ENCODE data around the gene RAB30. TPM values are rescaled to one million over a fixed set of nuclear protein-coding genes. Genes with fewer than 3 reads are reported as not detected.
"Not testable (repeated sequence)": the region's sequence is repeated elsewhere in the genome, so short reads cannot be mapped to it uniquely, and the experiment has no call there.

Gene RAB30
- polyA plus RNA-seq, 1 experiment, result 14.0 TPM

DNA sequence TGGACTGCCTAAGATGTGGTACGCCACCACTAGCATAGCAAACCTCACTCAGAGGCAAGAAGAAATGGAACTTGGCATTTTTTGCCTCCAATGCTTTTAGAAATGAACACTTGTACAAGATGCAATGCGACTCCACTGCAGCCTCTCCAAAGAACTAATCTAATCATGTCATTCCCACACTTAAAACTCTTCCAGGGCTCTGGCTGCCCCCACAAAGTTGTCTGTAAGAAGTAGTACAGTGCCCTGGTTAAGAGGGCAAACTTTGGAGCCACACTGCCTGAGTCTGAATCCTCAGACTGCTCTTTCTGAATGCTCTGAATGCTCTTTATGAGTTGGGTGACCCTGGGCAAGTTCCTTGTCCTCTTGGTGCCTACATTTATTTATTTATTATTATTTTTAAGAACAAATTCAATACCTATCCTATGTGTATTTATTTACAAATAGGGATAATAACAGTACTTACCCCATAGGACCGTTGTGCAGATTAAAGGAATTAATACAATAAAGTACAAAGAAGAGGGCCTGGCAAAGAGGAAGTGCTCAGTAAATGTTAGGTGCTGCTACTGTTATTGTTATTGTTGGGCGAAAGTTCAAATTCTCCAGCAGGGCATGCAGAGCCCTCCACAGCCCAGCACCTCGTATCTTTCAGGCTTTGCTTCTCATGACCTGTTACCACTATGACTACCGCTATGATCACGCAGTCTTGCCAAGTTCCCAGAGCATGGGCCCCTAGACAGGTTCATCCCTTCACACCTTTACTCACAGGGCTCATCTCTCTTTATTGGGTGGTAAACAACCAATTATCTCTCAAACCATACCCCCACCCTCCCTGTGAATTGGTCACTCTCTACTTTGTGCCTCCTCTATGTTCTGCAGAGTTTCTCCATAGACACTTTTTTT is 59.3 kb downstream of the RAB30 start:
- H3K36me3 ChIP-seq (ENCODE audit: control insufficient read depth, insufficient read depth, low read length), result no peaks in the 10 kb centered on the region
- no peak for DNase-seq (ENCODE audit: low read depth)
- ChIA-PET POLR2A (no interaction called here), CTCF (no interaction called here)
- H3K4me3 ChIP-seq (ENCODE audit: low read depth, low read length), result no peak overlapping the region
- TF ChIP-seq, protein P1, sequence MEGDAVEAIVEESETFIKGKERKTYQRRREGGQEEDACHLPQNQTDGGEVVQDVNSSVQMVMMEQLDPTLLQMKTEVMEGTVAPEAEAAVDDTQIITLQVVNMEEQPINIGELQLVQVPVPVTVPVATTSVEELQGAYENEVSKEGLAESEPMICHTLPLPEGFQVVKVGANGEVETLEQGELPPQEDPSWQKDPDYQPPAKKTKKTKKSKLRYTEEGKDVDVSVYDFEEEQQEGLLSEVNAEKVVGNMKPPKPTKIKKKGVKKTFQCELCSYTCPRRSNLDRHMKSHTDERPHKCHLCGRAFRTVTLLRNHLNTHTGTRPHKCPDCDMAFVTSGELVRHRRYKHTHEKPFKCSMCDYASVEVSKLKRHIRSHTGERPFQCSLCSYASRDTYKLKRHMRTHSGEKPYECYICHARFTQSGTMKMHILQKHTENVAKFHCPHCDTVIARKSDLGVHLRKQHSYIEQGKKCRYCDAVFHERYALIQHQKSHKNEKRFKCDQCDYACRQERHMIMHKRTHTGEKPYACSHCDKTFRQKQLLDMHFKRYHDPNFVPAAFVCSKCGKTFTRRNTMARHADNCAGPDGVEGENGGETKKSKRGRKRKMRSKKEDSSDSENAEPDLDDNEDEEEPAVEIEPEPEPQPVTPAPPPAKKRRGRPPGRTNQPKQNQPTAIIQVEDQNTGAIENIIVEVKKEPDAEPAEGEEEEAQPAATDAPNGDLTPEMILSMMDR (IDR thresholded peaks at IDR 0.05; ENCODE audit: insufficient read depth, low read depth, low read length), result no peak
- H3K27me3 ChIP-seq (ENCODE audit: control insufficient read depth, insufficient read depth, low read length), result no peaks in the 10 kb centered on the region

DNA sequence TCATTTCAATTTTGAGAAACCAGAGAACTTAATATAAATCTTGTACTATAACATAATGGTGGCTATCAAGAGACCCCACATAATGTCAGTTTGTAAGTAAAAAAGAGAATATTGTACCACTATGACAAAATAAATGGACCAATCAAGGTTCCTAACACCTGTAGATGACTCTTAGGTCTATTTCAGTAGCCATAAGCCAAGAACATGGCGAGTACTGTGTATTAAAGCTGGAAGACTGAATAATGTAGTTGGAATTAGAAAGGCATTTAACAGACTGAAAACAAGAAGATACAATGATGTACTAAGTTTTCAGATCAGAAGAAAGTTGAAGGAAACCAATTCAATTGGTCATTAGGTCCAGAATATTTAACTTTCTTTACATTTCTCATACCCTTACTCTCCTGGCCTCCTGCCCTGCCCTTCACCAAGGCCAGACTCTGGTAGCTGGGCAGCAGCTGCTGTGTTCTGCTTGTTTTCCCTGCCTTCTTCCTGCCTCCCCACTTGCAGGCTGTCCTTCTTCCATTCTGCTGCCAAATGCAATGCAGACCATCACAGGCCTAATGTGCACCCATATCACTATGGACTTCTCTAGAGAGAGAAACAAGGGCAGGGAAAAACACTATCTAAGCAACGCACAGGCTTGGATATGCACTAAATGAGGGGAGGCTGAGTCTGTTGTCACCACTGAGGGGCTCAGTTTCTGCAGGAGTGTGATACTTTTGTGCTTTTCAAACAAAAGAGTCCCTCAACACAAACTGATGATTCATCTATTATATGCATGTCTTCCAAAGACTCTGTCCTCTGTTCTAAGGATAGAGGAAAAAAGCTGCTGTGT is 60.1 kb downstream of the RAB30 start:
- Histone ChIP-seq H3K36me3 (ENCODE audit: control insufficient read depth, insufficient read depth, low read length) (no peaks in the 10 kb centered on the region), H3K27me3 (ENCODE audit: control insufficient read depth, insufficient read depth, low read length) (no peaks in the 10 kb centered on the region), H3K4me3 (ENCODE audit: low read depth, low read length) (no peak overlapping the region)
- ChIA-PET POLR2A (no interaction called here), CTCF (interaction anchor here (0.6 kb wide), 1 partner anchor 39 kb away, joined by 3 read pairs; no protein-coding TSS in a partner anchor)
- TF ChIP-seq, protein P1 (IDR thresholded peaks at IDR 0.05; ENCODE audit: insufficient read depth, low read depth, low read length), result no peak
- DNase-seq (ENCODE audit: low read depth), result no peak

DNA sequence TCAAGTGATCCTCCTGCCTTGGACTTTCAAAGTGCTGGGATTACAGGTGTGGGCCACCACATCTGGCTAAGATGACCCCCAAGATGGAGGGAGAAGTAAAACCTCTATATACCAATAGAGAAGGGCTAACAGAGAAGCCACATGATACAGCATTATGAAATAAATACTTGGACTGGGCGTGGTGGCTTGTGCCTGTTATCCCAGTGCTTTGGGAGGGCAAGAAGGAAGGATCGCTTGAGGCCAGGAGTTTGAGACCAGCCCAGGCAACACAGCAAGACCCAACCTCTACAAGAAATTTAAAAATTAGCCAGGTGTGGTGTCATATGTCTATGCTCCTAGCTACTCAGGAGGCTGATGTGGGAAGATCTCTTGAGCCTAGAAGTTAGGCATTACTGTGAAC is 61.7 kb downstream of the RAB30 start:
- TF ChIP-seq, protein P1 (IDR thresholded peaks at IDR 0.05; ENCODE audit: insufficient read depth, low read depth, low read length), result no peak
- no peak for DNase-seq (ENCODE audit: low read depth)
- Histone ChIP-seq H3K4me3 (ENCODE audit: low read depth, low read length) (no peak overlapping the region), H3K36me3 (ENCODE audit: control insufficient read depth, insufficient read depth, low read length) (no peaks in the 10 kb centered on the region), H3K27me3 (ENCODE audit: control insufficient read depth, insufficient read depth, low read length) (no peaks in the 10 kb centered on the region)
- ChIA-PET POLR2A (no interaction called here), CTCF (no interaction called here)

DNA sequence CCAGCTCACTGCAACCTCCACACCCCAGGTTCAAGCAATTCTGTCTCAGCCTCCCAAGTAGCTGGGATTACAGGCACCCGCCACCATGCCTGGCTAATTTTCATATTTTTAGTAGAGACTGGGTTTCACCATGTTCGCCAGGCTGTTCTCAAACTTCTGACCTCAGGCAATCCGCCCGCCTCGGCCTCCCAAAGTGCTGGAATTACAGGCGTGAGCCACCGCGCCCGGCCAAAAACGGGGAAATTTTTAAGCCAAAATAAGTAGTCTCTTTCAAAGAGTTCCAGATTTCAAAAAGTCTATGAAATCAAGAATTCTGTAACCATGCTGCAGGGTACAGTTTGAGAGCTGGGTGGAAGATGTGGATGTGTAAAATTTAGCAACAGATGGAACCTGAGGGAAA is 62.6 kb downstream of the RAB30 start:
- DNase-seq (ENCODE audit: low read depth); H3K36me3 ChIP-seq (ENCODE audit: control insufficient read depth, insufficient read depth, low read length); H3K27me3 ChIP-seq (ENCODE audit: control insufficient read depth, insufficient read depth, low read length); CTCF ChIA-PET; H3K4me3 ChIP-seq (ENCODE audit: low read depth, low read length): not testable (repeated sequence)
- POLR2A ChIA-PET, result interaction anchor here (0.6 kb wide), 1 partner anchor 10 kb away, joined by 12 read pairs; no protein-coding TSS in a partner anchor

DNA sequence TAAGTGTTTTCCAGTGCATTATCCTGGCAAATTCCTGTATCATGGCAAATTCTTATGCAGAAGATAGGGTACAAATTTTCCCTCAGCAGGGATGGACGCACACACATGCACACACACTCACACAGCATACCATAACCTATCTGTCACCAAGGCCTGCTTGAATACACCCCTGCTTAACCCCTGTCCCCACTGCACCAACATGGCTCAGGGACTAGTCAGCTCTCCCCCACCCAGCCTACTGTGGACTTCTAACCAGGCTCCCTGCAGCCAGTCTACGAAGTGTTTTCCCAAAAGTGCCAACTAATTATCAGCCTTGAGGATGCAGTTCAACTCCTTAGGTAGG is 63.1 kb downstream of the RAB30 start:
- no peaks in the 10 kb centered on the region for H3K27me3 ChIP-seq (ENCODE audit: control insufficient read depth, insufficient read depth, low read length)
- no peak for DNase-seq (ENCODE audit: low read depth)
- CTCF ChIA-PET, result interaction anchor here (0.9 kb wide), 1 partner anchor 26 kb away, joined by 5 read pairs; no protein-coding TSS in a partner anchor
- TF ChIP-seq, protein P1 (IDR thresholded peaks at IDR 0.05; ENCODE audit: insufficient read depth, low read depth, low read length), result no peak
- no peaks in the 10 kb centered on the region; the same call in 1 of the 2 replicates for H3K36me3 ChIP-seq (ENCODE audit: control insufficient read depth, insufficient read depth, low read length)
- no peak overlapping the region for H3K4me3 ChIP-seq (ENCODE audit: low read depth, low read length)
- POLR2A ChIA-PET, result interaction anchor here (0.6 kb wide), 1 partner anchor 25 kb away, joined by 12 read pairs; no protein-coding TSS in a partner anchor
